Adipose tissue (tissue), 3 donors: ENCODE measurements around the gene TP53RK. TPM values are rescaled to one million over a fixed set of nuclear protein-coding genes. Genes with fewer than 3 reads are reported as not detected.

Experiments used
- polyA plus RNA-seq, 3 donors: library from polyadenylated mRNA; stranded (reverse); fragments of 200-250 nt; gene quantifications; one replicate each; pipeline ENCODE4 v1.2.3, GENCODE V29; 2013
- donor health status: healthy with polysubstance abuse.
- donor health status: Bipolar disorder and iron deficiency.
- donor health status: healthy.

Gene TP53RK
- polyA plus RNA-seq, 3 donors, result 3.4 to 9.3 (median 8.3) TPM

Other genes with a start within 250 kb of the TP53RK start
- 1 to 10 TPM; 1.3 to 2.9 (median 2.3) TPM for gene ZNF334, start 175.9 kb downstream of the TP53RK start, polyA plus RNA-seq
- gene OCSTAMP, start 138.8 kb downstream of the TP53RK start, polyA plus RNA-seq, result not detected
- gene SLC13A3, start 38.0 kb downstream of the TP53RK start, polyA plus RNA-seq, result 1 to 10 TPM in 2 of 3 donors, under 1 TPM in 1; 0.48 to 2.2 (median 1.2) TPM
- gene SLC2A10, start 20.2 kb upstream of the TP53RK start, polyA plus RNA-seq, result 1 to 10 TPM; 4.5 to 9.1 (median 6.7) TPM
- 10 to 100 TPM in 1 of 3 donors, 1 to 10 TPM in 1, under 1 TPM in 1; 0.98 to 26.4 (median 7.9) TPM for gene EYA2, start 205.4 kb upstream of the TP53RK start, polyA plus RNA-seq